H1 (cell line): ENCODE results near the gene GSTO2. TPM values are rescaled to one million over a fixed set of nuclear protein-coding genes. Genes with fewer than 3 reads are reported as not detected.

Source experiments
- BCL11A ChIP-seq, 2 experiments: IDR thresholded peaks; one replicate each; pipeline ENCODE4 v1.6.1; 2011; ENCODE audit warnings: low read depth in 2 of 2, low read length in 2 of 2, mild to moderate bottlenecking in 2 of 2
- CTBP2 ChIP-seq: IDR thresholded peaks from 2 replicates; pipeline ENCODE4 v1.7.0; 2011; ENCODE audit warnings: borderline replicate concordance, mild to moderate bottlenecking, moderate library complexity, mixed read lengths, low read length; ENCODE audit not compliant: insufficient read depth, insufficient read length
- HDAC2 ChIP-seq, 2 experiments: fragments of 300-600 bp in 1 of 2; sonication (generic) in 1 of 2; IDR thresholded peaks; 2 replicates each; pipeline ENCODE4 v1.6.1; 2011 to 2012; ENCODE audit warnings: low read depth in 2 of 2, low read length in 2 of 2, mild to moderate bottlenecking in 2 of 2, moderate library complexity in 2 of 2, borderline replicate concordance in 1 of 2, inconsistent platforms in 1 of 2
- KDM4A ChIP-seq: IDR thresholded peaks from one replicate; pipeline ENCODE4 v1.7.1; 2012; ENCODE audit warnings: low read depth, mild to moderate bottlenecking, moderate library complexity, low read length, inconsistent platforms; ENCODE audit not compliant: severe bottlenecking
- KDM5A ChIP-seq: fragments of 200-600 bp; IDR thresholded peaks from 2 replicates; pipeline ENCODE4 v1.7.1; 2012; ENCODE audit warnings: mild to moderate bottlenecking, low read length, inconsistent platforms, mixed read lengths
- NRF1 ChIP-seq: IDR thresholded peaks from 2 replicates; pipeline ENCODE4 v1.6.1; 2011; ENCODE audit warnings: mild to moderate bottlenecking, low read depth, low read length, improper control_type of control experiment
- polyA plus RNA-seq, 7 experiments: library from polyadenylated mRNA; depleted of rRNA in 3 of 7; stranded (reverse) in 5 of 7; unstranded in 2 of 7; fragments of >200 nt in 5 of 7; fragments of 200-250 nt in 2 of 7; gene quantifications; 1 replicate in 5 of 7; 2 replicates in 1 of 7; 4 replicates in 1 of 7; pipeline versions ENCODE4 v1.2.1 to v1.2.3, GENCODE V29; 2011 to 2013; ENCODE audit warnings: missing spikeins in 2 of 7, mixed read lengths in 2 of 7
- total RNA-seq: library from RNA; stranded (reverse); fragmentation: NEBNext Ultra II Directional; extraction: Animal tissue kit (Norgen Biotek cat#: 25700); gene quantifications from 2 replicates; pipeline ENCODE4 v1.2.1, GENCODE V29; 2021
- TF ChIP-seq, protein P1 (sequence below): IDR thresholded peaks from 2 replicates; pipeline ENCODE4 v1.6.1; 2012; ENCODE audit warnings: low read length, inconsistent platforms
- TF ChIP-seq, protein P2 (sequence below): IDR thresholded peaks from 2 replicates; pipeline ENCODE4 v1.6.1; 2011; ENCODE audit warnings: low read depth, mild to moderate bottlenecking, low read length; ENCODE audit not compliant: insufficient read depth

Gene GSTO2
- total and polyA plus RNA-seq, 2 of the 8 experiments (the other 6 are each of a cell fraction or from before 2014, with no cell fraction given): 13.1 to 41.7 TPM

DNA sequence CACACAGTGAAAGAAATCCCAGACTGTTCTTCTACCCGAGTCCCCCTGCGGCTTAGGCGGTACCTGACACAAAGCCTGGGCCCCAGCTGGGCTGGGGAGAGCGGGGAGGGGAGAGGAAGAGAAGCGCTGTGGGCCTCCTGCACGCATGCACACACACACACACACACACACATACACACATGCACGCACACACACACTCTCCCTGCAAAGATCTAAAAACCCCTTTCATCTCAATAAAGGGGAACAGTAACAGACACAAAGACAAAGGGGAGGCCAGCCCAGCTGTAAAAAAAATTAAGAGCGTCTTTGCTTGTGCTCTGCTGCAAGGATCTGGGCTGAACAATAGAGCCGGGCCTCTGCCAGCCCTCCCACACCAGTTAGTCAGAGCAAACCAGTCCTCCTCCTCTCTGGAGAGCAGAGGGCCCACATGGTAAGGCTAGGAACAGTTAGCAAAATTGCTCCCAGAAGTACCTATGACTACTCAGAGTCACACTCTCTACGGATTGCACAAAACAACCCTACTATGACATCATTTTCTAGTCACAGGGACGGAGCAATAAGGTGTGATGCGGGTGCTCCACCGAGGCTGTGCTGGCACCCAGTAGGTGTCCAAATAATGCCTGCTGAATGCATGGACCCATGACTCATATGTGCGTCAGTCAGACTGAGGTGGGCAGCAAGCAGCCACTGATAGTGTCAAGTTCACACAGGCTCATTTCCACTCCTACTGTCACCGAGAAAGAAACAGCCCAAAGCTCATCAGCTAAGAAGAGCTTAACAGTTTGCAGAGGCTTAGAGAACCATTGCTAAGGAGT is 60.1 kb downstream of the GSTO2 start (continued):
- TF ChIP-seq KDM4A (no peak), CTBP2 (no peak), KDM5A (no peak), NRF1 (no peak), BCL11A (IDR thresholded peaks at IDR 0.05; ENCODE audit: low read depth in 2 of 2, low read length in 2 of 2) (no peak), HDAC2 (IDR thresholded peaks at IDR 0.05; ENCODE audit: borderline replicate concordance in 1 of 2, low read depth in 2 of 2, low read length in 2 of 2) (0 out of 4 replicates have a peak, but pooled peaks of 1 of the 2 experiments have one; percentile 48)
- TF ChIP-seq, protein P1, sequence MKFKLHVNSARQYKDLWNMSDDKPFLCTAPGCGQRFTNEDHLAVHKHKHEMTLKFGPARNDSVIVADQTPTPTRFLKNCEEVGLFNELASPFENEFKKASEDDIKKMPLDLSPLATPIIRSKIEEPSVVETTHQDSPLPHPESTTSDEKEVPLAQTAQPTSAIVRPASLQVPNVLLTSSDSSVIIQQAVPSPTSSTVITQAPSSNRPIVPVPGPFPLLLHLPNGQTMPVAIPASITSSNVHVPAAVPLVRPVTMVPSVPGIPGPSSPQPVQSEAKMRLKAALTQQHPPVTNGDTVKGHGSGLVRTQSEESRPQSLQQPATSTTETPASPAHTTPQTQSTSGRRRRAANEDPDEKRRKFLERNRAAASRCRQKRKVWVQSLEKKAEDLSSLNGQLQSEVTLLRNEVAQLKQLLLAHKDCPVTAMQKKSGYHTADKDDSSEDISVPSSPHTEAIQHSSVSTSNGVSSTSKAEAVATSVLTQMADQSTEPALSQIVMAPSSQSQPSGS: no peak
- TF ChIP-seq, protein P2, sequence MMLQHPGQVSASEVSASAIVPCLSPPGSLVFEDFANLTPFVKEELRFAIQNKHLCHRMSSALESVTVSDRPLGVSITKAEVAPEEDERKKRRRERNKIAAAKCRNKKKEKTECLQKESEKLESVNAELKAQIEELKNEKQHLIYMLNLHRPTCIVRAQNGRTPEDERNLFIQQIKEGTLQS: no peak
